22Rv1 (cell line): ENCODE results near the gene CTNNA3.
A peak's percentile ranks its signal among the peaks of the same experiment; 100 is the strongest.

ENCODE experiments used
- H3K27ac ChIP-seq: fragments of 450-650 bp; 2 replicates; pipeline ENCODE4 v1.5.1; 2017
- CTCF ChIP-seq: fragments of 450-650 bp; IDR thresholded peaks from 2 replicates; pipeline ENCODE4 v1.5.1; 2017; ENCODE audit warnings: mild to moderate bottlenecking
- ZFX ChIP-seq: fragments of 450-650 bp; IDR thresholded peaks from 2 replicates; pipeline ENCODE4 v1.6.1; 2017; ENCODE audit warnings: antibody characterized with exemption, borderline replicate concordance

CTNNA3 gene

GRCh38 chr10:66222462-66223046, 1473.4 kb downstream of the CTNNA3 start:
- TF ChIP-seq CTCF (no peak), ZFX (no peak)
- H3K27ac ChIP-seq, result no peak overlapping the region

DNA sequence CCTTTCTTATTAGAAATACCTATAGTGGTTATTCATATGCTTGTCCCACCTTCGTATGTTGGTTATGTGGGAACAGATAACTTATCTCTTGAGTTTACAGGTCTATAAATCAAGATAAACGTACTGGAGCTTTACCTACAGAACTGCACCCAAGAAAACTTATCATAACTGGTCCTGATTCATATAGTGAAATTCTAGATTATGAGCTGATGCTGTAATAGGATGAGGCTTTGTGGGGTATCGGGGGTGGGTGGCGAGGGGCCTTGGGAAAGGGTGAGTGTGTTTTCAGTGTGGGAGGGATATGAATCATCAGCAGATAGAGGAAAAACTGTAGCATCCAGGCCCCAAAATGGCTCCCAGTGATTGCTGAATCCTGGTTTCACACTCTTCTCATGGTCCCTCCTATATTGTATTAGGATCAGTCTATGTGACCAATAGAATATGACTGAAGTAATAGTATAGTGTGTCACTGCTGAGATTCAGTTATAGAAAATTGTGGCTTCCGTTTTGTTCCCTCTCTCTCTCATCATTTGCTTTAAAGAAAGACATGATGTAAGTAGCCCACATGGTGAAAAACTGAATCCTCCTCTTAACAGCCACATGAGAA, 1476.9 kb downstream of the CTNNA3 start:
- H3K27ac ChIP-seq, result no peak overlapping the region
- no peak for TF ChIP-seq CTCF
- TF ChIP-seq ZFX, result no peak

DNA sequence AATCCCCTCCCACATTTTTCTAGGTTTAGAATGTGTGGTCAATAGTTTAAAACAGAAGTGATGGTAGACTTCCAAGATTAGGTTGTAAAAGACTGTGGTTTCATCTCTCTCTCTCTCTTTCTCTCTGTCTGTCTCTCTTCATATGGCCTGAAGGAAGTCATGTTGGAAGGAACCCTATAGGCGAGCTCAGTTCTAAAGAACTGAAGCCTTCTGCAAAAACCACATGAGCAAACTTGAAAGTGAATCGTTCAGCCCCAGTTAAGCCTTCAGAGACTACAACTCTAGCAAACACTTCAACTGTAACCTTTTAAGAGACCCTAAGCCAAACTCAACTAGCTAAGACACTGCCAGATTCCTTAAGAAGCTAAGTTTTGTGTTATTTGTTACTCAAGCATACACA, 1477.7 kb downstream of the CTNNA3 start:
- H3K27ac ChIP-seq, result no peak overlapping the region
- no peak for TF ChIP-seq ZFX
- TF ChIP-seq CTCF, result no peak

DNA sequence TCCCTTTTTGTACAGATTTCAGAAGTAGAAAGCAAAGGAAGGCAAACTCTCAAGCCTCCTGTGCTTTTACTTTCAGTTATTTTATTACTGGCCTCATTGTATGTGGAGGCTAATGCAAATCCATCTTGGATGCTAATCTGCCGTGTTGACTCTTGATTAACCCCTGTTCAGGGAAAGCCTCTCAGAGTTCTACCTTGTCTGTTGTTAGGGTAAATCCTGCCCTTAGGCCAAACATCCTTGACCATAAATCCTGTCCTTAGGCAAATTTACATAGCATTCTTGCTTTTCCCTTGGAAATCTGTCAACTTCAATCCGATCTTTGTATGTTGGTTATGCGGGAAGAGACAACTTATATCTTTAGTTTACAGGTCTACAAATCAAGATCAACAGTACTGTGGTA, 1480.1 kb downstream of the CTNNA3 start:
- no peak overlapping the region for H3K27ac ChIP-seq
- TF ChIP-seq ZFX, result no peak
- TF ChIP-seq CTCF, result no peak

GRCh38 chr10:66214721-66215404, 1481.1 kb downstream of the CTNNA3 start:
- H3K27ac ChIP-seq, result no peak overlapping the region
- TF ChIP-seq CTCF (peak; percentile 57), ZFX (no peak)

DNA sequence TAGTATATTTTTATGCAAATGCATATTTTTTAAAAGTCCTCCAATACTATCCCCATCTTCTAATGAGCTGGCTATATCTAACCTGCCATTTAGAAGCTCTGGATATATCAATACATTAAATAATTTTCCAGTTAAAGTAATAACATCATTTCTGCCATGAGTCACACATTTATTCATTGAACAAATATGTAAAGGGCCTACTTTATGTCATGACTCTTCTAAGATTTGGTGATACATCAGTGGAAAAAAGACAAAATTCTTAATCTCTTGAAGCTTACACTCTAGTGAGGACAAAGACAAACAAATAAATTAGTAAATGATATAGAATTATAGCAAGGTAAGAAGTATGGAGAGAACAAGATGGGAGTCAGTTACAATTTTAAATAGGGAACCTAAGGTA, 1487.0 kb downstream of the CTNNA3 start:
- H3K27ac ChIP-seq, result no peak overlapping the region
- no peak for TF ChIP-seq CTCF
- TF ChIP-seq ZFX, result no peak

- H3K27ac ChIP-seq, result no peak overlapping the region
- TF ChIP-seq CTCF, result no peak
- no peak for TF ChIP-seq ZFX
These were observed 1491.2 kb downstream of the CTNNA3 start for GRCh38 chr10:66204838-66205237.
